Activated CD4-positive, alpha-beta T cell treated with anti-CD3 and anti-CD28 coated beads, Interleukin-2, Interleukin-6, amounts not matched to agents 100 ng/mL and 50 ng/mL, durations not matched to agents 16 hours and 8 hours (primary cell): Measurements from ENCODE around the gene MRPL21.

Source experiments
- DNase-seq: peaks from one replicate; pipeline ENCODE4 v3.0.0-alpha.2; 2020

MRPL21 gene

DNA sequence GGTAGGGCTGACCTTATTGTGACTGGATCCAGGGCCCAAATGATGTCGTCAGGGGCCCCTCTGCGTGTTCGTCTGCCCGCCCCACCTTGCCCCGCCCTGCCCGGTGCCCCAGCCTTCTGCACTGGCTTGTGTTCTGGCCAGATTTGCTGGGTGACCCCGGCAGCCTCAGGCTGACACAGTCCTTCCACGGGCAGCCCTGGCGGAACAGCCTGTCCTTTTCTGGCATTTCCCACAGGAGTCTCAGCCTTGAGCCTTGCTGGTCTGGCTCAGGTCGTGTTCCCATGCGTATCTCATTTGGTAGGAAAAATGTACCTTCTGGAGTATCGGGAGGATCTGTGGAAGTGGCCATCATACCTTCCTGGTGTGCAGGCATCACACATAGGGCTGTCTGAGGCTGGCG lies 31.0 kb upstream of the MRPL21 start:
- no peak for DNase-seq

DNA sequence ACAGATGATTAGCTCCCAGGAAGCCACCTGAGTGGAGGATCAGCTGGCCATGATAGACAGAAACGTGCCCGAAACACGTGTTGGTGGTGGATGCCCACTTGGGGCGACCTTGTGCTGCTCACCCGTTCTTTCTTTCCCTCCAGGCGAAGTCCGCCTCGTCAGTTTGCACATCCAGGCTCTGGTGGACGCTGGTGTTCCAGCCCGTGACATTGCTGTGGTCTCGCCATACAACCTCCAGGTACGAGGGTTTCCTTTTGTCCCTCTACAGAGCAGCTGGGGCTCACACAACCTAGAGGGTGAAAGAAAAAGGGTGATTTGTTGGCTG lies 30.7 kb upstream of the MRPL21 start:
- no peak for DNase-seq

DNA sequence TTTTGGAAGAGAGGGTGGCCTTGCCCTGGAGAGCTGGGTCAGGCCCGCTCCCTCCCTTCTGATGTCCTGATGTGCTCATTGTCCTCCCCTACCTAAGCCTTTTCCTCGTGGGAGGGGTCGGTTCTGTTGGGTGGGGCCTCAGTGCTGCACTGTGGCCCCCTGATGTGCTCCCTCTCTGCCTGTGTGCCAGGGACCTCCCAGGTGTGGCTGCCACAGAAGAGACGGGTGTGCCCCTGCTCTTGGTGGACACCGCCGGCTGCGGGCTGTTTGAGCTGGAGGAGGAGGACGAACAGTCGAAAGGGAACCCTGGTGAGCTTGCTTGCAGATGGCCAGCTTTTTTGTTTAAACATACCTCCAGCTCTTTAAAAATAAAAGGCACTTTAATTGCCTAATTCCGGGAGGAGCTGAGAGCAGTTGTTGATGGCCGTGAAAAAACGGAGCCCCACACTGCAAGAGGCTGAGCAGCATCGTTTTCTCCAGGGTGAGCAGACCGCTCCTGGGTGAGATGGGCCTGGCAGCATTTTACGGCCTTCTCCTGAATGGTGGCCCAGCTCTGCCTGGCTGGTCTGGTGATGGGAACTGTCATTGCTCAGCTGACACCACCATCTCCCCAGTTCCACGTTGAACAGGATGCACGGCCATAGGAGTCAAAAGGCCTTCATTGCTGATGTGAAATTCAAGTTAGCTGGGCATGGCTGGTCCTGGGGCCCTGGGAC lies 30.1 kb upstream of the MRPL21 start:
- no peak for DNase-seq

DNA sequence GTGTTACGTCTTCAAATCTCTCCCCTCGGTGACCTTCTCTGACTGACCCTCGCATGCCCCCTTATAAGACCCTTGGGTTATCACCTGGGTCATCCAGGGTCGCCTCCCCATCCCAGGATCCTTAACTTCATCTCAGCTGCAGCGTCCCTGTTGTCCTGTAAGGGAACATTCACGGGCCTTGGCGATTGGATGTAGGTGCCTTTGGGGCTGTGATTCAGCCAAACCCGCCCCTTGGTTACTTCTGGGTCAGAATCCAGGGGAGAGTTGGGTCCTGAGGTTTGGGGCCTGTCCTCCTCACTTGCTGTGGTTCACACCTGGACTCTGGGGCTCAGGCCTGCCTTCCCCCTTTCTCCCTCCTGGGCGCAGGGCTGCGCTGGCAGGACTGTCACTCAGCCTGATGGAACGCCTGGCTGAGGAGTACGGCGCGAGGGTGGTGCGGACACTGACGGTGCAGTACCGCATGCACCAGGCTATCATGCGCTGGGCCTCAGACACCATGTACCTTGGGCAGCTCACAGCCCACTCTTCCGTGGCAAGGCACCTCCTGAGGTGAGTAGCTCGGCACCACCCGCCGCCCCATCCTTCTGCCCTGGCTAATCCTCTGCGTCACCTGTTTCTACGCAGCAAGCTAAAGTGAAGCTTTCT lies 29.4 kb upstream of the MRPL21 start:
- no peak for DNase-seq

DNA sequence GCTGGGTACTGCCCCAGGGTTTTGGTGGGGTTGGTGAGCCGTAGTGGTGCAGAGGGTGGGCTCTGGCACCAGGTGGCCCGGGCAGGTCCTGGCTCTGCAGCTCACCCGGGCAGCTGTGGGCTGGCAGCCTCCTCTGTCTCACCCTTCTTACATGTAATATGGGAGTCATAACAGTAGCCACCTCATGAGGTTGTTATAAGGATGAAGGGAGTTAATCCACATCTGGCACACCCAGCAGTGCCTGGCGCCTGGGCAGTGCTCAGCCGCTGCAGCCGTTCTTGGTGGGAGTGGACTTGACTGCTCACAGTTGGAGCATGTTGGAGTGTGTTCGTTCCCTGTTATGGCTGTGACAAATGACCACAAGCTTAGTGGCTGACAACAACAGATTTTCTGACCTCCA lies 28.7 kb upstream of the MRPL21 start:
- no peak for DNase-seq

DNA sequence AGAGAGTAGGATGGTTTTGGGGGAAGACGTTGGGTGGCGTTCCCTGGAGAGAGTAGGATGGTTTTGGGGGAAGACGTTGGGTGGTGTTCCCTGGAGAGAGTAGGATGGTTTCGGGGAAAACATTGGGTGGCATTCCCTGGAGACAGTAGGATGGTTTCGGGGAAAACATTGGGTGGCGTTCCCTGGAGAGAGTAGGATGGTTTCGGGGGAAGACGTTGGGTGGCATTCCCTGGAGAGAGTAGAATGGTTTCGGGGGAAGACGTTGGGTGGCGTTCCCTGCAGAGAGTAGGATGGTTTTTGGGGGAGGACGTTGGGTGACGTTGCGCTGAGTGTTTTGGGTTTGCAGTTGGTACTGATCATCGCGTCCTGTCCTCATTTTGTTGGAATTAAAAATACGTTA lies 28.3 kb upstream of the MRPL21 start:
- no peak for DNase-seq

DNA sequence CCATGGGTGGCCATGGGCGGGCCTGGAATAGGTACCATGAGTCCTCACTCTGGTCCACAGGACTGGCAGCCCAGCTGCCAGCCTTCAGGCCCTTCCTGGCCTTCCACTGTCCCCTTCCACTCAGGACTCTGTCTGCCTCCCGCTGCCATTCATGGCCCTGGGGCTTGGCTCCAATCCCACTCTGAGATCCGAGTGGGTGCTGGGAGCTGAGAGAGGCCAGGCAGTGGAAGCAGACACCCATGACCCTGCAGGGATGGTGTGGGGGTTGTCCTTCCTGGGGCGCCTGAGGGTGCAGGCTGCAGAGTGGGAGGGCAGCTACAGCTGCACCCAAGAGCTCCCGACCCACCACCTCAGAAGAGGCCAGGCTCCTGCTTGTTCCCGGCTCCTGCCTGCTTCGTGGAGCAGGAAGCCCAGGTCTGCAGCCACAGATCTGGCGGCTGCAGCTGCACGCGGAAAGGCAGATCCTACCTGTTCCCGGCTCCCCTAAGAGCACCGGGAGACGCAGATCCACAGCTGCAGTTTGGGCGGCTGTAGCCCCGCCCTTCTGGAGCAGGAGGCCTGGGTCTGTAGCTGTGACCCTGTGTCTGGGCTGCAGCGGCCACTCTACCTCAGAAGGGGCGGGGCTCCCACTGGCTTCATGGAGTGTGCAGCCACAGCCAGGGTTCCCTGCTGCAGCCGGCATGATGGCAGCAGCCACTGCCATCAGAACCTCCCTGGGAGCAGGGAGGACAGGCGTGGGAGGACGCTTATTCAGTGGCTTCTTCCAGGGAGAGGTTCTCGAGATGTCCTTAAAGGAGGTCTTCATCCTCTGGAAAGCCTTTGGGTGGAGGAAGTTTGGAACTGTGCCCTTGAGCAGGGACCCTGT lies 27.6 kb upstream of the MRPL21 start:
- DNase-seq = no peak

DNA sequence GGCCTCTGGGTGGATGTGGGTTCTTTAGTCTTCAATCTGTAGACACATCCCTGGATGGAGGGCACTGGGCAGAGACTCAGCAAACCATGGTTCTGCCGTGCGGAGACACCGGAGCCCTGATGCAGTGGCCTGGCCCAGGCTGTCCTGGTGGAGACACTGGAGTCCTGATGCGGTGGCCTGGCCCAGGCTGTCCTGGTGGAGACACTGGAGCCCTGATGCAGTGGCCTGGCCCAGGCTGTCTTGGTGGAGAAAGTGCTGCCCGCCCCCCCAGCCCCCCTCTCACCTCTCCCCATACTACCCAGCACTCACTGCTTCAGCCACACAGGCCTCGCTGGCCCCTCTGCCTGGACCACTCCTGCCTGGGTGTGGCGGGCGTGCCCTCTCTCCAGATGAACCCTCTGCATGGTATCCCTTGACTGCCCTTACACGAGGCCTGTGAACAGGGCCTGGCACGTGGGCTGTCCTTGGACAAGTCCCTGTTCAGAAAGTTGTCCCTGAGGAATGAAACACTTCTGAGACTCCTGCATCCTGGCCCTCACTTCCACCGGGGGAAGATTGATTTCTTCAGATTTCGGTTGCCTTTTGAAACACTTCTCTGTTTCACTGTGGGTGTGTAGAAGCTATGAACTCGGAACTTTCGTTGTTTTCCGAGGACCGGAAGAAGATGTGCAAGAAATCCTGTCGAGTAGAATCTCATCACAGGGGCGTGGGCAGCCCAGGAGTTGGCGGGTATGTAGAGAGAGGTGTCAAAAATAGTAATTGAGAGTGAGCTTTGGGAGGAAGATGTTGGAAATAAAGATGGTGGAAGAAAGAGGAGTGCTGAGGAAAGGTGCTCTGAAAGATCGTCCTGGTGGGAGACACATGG lies 26.3 kb upstream of the MRPL21 start:
- no peak for DNase-seq

DNA sequence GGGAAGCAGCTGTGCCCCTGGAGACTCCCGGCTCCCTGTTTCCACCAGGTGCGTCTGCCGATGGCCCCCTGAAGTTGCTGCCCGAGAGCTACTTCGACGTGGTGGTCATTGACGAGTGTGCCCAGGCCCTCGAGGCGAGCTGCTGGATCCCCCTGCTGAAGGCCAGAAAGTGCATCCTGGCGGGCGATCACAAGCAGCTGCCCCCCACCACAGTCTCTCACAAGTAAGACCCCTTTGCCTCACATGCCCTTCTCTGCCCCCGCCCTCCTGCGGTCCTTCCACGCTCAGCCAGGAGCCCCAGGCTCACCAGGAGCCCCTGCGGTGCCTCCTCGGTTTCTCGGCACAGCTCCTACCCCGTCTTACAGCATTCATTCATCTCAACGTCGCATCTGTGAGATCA lies 25.5 kb upstream of the MRPL21 start:
- no peak for DNase-seq

DNA sequence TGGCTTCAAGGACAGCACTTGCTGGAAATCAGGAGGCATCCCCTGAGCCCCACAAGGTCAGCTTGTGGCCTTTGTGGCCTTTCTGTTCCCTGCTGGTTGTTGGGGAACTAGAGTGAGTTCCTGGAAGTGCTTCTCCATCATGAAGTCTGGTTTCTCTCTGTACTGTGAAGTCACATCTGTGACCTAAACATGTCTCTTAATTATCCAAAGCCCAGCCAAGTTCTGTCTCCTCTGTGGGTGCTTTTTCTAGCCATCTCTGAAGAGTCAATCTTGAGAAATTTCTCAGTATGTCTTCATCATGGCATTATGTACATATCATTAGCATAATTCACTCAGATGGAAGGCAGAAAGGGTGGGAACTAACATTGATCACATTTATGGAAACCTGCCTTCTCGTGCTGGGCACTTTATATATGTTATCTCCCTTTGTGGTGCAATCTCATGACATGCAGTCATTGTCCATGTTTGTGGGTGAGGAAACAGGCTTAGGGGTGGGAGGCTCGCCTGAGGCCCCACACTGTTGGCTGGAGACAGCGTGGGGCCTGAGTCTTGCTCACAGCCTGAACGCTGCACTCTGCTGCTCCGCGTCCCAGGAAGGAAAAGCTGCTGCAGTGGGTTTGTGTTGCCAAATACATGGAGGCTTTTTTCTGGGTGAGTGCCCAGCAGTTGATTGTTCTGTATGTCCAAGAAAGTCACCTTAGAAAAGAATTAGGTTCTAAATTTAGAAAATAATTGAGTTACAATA lies 24.7 kb upstream of the MRPL21 start:
- no peak for DNase-seq

DNA sequence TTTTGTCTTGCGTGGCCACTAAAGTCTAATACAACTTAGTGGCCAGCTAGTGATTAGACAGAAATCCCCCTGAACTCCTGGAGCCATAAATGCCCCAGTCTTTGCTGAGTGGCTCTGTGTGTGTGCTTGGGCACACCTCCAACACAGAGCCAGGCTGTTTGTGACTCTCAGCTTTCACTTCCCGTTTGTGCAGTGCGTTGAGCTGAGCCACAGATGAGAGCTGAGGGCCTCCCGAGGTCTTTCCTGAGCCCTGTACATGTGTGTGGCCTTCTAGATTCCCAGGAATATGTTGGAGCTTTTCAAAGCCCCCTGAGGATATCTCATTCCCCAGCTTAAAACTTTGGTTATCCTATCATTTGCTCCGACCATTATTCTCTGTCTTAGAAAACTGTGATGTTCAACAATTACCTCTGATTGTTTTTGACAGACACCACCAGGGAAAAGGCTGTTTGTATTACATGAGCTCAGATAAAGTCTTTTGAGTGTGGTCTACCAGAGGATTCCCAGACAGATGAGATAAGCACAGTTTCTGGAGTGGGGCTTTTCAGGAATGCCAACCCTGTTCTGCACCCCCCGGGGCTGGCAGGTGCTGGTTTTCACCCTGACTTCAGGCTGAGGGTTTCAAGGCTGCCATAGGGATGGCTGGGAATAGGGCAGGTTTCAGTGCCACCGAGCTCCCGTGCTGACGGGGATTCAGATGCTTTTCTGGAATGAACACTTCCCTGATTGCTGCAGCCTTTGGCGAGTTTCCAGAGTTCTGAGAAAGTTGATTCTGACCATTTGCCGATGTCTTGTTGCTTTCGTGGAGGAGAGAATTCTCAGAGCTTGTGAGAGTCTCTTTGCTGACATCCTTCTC lies 23.9 kb upstream of the MRPL21 start:
- no peak for DNase-seq

DNA sequence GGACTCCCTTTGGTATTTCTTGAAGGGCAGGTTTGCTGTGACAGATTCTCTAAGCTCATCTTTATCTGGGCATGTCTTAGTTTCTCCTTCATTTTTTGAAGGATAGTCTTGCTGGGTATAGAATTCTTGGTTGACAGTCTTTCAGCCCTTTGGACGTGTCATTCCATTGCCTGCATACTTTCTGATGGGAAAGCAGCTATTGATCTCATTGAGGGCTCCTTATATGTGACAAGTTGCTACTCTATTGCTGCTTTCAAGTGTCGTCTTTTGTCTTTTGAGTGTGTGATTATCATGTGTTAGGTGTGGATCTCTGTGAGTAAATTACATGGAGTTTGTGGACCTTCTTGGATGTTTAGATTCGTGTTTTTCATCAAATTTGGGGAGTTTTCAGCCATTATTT lies 22.0 kb upstream of the MRPL21 start:
- DNase-seq = no peak

DNA sequence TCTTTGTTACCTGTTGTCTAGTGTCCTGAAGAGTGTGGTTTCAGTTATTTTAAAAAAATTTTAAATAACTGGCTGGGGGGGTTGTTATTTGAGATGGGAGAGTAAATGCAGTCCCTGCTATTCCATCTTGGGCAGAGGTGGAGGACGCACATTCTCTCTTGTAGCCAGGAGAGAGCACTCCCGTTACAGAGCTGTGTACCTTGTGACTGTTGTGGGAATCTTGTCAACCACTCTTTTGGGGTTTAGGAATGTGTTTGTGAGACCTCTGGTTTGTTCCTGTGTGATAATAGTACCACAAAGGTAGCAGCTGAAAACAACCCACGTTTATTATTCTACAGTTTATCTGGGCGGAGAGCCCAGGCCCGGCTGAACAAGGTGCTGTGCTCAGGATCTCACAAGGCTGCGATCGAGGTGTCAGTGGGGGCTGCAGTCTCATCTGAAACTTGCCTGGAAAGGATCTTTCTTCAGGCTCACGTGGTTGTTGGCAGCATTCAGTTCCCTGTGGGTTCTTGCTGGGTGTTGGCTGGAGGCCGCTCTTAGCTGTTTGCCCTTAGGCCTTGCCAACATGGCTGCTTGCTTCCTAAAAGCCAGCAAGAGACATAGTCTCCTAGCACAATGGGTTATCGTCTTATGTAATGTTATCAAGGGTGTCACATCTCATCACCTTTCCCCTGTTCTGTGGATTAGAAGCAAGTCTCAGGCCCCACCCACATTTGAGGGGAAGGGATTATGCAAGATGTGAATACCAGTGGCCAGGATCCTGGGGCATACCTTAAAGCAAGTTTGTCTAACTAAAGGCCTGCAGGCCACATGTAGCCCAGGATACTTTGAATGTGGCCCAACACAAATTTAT lies 20.7 kb upstream of the MRPL21 start:
- no peak for DNase-seq

DNA sequence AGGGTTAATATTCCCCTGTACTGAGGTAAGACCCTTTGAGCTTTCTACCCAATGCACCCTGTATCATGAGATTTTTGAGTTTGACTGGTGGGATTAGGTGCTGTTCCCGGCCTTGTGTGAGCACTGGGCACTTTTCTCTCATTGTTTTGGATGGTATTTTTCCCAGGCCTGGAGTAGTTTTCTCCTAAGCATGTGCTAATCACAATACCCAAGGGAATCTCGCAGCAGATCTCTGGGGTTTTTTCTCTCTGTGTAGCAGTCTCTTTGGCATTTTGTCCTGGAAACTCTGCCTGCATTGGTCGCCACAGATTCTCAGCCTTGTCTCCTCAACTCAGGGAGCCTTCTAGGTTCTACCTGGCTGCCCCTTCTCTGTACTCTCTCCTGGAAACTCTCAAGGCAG lies 20.0 kb upstream of the MRPL21 start:
- DNase-seq = no peak

DNA sequence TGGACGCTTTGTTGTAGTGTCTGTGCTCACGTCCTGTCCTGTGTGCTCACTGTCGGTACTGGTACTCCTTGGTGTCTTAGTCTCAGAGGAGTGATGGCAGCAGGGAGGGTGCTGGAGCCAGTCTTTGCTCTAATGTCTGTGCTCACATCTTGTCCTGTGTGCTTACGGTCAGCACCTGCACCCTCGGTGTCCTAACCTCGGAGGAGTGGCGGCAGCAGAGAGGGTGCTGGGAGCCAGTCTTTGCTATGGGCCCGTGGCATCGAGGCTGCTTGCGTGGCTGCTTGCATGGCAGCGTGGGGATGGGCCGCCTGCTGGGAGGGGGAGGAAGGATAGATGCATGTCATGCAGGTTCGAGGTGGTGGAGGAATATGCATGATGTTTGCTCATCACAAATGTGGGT lies 12.8 kb upstream of the MRPL21 start:
- no peak for DNase-seq

DNA sequence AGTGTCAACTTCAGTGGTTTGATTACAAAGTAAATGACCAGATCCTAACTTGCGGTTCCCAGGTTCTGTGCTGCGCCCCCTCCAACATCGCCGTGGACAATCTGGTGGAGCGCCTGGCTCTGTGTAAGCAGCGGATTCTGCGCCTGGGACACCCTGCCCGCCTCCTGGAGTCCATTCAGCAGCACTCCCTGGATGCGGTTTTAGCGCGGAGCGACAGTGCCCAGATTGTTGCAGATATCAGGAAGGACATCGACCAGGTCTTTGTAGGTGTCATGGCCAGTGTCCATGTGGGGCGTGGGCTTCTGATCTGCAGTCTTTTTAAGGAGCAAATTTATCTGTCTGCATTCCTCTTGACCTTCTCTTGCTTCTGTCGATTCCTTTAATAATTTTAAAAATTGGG lies 11.1 kb upstream of the MRPL21 start:
- no peak for DNase-seq

DNA sequence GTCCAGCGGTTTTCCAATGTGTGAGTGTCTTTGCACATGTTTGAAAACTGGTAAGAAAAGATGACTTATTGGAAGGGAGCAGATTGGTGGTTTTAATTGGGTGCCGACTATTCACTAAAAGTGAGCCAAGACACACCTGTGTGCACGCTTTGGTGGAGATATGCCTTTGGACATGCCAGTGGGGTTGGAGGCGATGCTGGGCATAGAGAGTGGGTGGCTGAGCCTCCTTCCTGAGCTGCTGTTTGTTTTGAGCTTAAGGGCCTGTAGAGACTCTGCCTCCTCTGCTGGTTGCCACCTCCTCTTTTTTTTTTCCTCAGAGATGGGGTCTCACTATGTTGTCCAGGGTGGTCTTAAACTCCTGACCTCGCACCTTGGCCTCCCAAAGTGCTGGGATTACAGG lies 9.6 kb upstream of the MRPL21 start:
- no peak for DNase-seq

DNA sequence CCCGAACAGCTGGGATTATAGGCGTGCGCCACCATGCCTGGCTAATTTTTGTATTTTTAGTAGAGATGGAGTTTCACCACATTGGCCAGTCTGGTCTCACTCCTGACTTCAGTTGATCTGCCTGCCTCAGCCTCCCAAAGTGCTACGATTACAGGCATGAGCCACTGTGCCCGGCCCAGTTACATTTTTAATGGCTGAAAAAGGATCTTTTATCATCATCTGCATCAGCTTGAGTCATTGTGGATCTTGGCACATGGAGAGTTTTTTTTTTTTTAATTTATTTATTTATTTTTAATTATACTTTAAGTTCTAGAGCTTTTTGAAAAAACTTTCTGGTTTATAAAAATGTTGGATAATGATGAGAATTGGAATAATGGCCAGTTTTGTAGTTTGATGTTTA lies 8.6 kb upstream of the MRPL21 start:
- no peak for DNase-seq

DNA sequence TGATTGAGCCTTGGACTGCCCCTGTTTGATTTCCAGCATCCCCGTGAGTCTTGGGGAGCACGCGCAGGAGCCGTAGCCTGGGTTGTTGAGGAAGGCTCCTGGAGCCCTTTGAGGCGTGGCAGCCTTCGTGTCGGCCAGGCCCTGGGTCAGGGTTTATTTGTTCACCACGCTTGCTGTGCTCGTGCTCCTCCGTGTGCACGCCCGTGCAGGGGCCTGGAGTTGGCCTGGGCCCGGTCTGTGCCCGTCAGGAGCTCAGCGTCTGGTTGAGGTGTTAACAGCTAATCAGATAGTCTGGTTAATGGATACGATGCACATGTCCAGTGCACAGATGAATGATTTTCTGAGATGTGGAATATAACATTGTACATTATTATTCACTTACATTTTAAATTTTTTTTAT lies 8.1 kb upstream of the MRPL21 start:
- DNase-seq = no peak

DNA sequence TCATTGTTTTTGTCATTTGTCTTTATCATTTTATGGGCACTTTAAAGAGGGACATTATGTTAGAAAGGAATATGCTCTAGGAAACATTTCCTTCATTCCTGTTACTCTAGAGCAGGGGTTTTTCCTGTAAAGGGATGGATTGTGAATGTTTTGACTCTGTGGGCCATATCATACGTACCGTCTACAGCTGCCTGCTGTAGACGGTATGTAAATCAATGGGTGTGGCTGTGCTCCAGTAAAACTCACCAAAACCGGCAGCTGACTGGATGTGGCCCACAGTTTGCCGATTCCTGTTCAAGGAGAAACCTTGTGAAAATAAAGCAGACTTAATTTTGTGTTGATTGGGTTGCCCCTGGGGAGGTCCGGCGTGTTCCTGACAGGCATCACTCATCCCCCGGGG lies 7.3 kb upstream of the MRPL21 start:
- no peak for DNase-seq

DNA sequence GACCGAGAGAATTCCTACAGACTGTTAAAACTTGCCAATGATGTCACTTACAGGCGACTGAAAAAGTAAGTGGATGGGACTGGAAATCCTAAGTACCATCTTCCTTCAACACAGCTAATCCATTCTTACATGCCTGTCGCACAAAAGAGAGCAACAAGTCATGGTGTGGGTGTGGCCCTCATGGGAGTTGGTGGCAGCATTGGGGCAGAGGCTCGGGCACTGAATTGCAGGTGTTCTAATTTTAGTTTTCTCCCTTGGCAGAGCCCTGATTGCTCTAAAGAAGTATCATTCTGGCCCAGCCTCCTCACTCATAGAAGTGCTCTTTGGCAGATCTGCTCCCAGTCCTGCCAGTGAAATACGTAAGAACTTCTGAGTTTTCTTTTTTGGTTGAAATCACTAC lies 4.6 kb upstream of the MRPL21 start:
- no peak for DNase-seq
